Thyroid gland (tissue), 4 donors: Measurements from ENCODE around the gene PFKFB2. TPM values are rescaled to one million over a fixed set of nuclear protein-coding genes. Genes with fewer than 3 reads are reported as not detected.

ENCODE experiments used
- DNase-seq, 2 donors: peaks; one replicate each; pipeline ENCODE4 v3.0.0-alpha.2; 2019
- H3K27ac ChIP-seq, 3 donors: fragments of 200-600 bp; sonication (generic); 1 replicate in 2 of 3; 2 replicates in 1 of 3; pipeline ENCODE4 v1.5.1; 2016 to 2019; ENCODE audit warnings: mild to moderate bottlenecking in 1 of 3, moderate library complexity in 1 of 3
- H3K27me3 ChIP-seq: fragments of 200-600 bp; sonication (generic); one replicate; pipeline ENCODE4 v1.5.1; 2019
- H3K36me3 ChIP-seq, 2 donors: fragments of 200-600 bp; sonication (generic); one replicate each; pipeline ENCODE4 v1.5.1; 2016 to 2019
- H3K4me1 ChIP-seq, 2 donors: fragments of 200-600 bp; sonication (generic); one replicate each; pipeline ENCODE4 v1.5.1; 2017 to 2019
- H3K4me3 ChIP-seq, 3 donors: fragments of 200-600 bp; sonication (generic); replicated peaks in 1 of 3; 1 replicate in 2 of 3; 2 replicates in 1 of 3; pipeline ENCODE4 v1.5.1; 2016; ENCODE audit warnings: mild to moderate bottlenecking in 1 of 3
- H3K9me3 ChIP-seq: fragments of 200-600 bp; sonication (generic); one replicate; pipeline ENCODE4 v1.5.1; 2017
- CTCF ChIP-seq, 6 experiments: fragments of 200-600 bp in 3 of 6; fragments of 450-650 bp in 3 of 6; sonication (generic) in 3 of 6; IDR thresholded peaks; one replicate each; pipeline ENCODE4 v1.5.1; 2016 to 2019; ENCODE audit warnings: antibody characterized with exemption in 6 of 6, mild to moderate bottlenecking in 2 of 6, inconsistent platforms in 1 of 6, moderate library complexity in 1 of 6
- POLR2A ChIP-seq, 2 donors: fragments of 450-650 bp; IDR thresholded peaks; one replicate each; pipeline ENCODE4 v1.6.1; 2017; ENCODE audit warnings: antibody characterized with exemption in 2 of 2, mild to moderate bottlenecking in 2 of 2, moderate library complexity in 1 of 2
- WGBS, 2 donors: methylation state at CpG; one replicate each; pipeline ENCODE4 v1.1.5; 2017; 5-methylcytosine and 5-hydroxymethylcytosine counted together
- intact Hi-C: fragments of 100-400 bp; cut with DNase I; formaldehyde crosslinking; loops from one replicate; pipeline ENCODE4 v1.15.1; 2023
- total RNA-seq, 4 donors: library from RNA; depleted of rRNA; stranded (reverse); fragments of >200 nt; gene quantifications; one replicate each; pipeline ENCODE4 v1.2.3, GENCODE V29; 2016

The PFKFB2 gene
- total RNA-seq, 4 donors from 2014 or later: 87.7 to 191 (median 110) TPM

GRCh38 chr1:207084701-207085180 is 31.7 kb downstream of the PFKFB2 start:
- 26% methylated on average over 8 of the region's 8 CpGs for WGBS, 2 donors
- Histone ChIP-seq H3K27ac (no peak overlapping the region), H3K27me3 (no peaks in the 10 kb centered on the region), H3K4me3 (no peak overlapping the region), H3K9me3 (no peaks in the 10 kb centered on the region), H3K4me1 (no peaks in the 10 kb centered on the region), H3K36me3 (peaks cover 0 to under 1% of the 10 kb centered on the region in 2 donors)
- TF ChIP-seq CTCF (IDR thresholded peaks at IDR 0.05) (peak; percentile 32 to 79 (median 66)), POLR2A (IDR thresholded peaks at IDR 0.05) (no peak)
- peak; percentile 61 to 65 for DNase-seq
- intact Hi-C loops: loop anchor here (5.0 kb wide), 1 partner anchor 323 kb away; no protein-coding TSS in a partner anchor

- WGBS, 2 donors: 74 to 78% methylated on average over 3 of the region's 3 CpGs
- Histone ChIP-seq H3K27ac (no peak overlapping the region), H3K36me3 (no peaks in the 10 kb centered on the region), H3K4me3 (no peak overlapping the region), H3K27me3 (no peaks in the 10 kb centered on the region), H3K9me3 (no peaks in the 10 kb centered on the region), H3K4me1 (no peaks in the 10 kb centered on the region)
- intact Hi-C loops: no loop called here
- TF ChIP-seq POLR2A (IDR thresholded peaks at IDR 0.05) (no peak), CTCF (IDR thresholded peaks at IDR 0.05) (no peak)
- no peak for DNase-seq
These were observed 32.8 kb downstream of the PFKFB2 start for GRCh38 chr1:207085887-207086286.

GRCh38 chr1:207088161-207088560 is 35.1 kb downstream of the PFKFB2 start:
- DNase-seq: no peak
- intact Hi-C loops: no loop called here
- H3K4me1 ChIP-seq: no peaks in the 10 kb centered on the region
- H3K4me3 ChIP-seq: no peak overlapping the region
- H3K27ac ChIP-seq: no peak overlapping the region
- 85 to 89% methylated on average over 2 of the region's 2 CpGs for WGBS, 2 donors
- H3K9me3 ChIP-seq: no peaks in the 10 kb centered on the region
- TF ChIP-seq CTCF (IDR thresholded peaks at IDR 0.05) (no peak), POLR2A (IDR thresholded peaks at IDR 0.05) (no peak)
- no peaks in the 10 kb centered on the region for H3K27me3 ChIP-seq
- no peaks in the 10 kb centered on the region for H3K36me3 ChIP-seq

- H3K4me3 ChIP-seq: no peak within 1 kb of the TSS
- no peaks in the 10 kb centered on the region for H3K36me3 ChIP-seq
- no peaks in the 10 kb centered on the region for H3K4me1 ChIP-seq
- TF ChIP-seq CTCF (IDR thresholded peaks at IDR 0.05): no peak
- TF ChIP-seq POLR2A (IDR thresholded peaks at IDR 0.05): no peak
- no peaks in the 10 kb centered on the region for H3K27me3 ChIP-seq
- 88 to 91% methylated on average over 9 of the region's 9 CpGs for WGBS, 2 donors
- H3K9me3 ChIP-seq: no peaks in the 10 kb centered on the region
- peak in 1 of 2 donors; percentile 32 for DNase-seq
- intact Hi-C loops: no loop called here
- no peak within 1 kb of the TSS for H3K27ac ChIP-seq
These were observed 35.9 kb downstream of the PFKFB2 start, which contains the start of gene C4BPB for GRCh38 chr1:207088701-207089626. Gene C4BPB, plus strand, starts transcription at chr1:207088860. Its CDS starts 672 bp downstream, at chr1:207089532.
